Measurements from ENCODE around the gene CALML3.

CALML3 gene

GRCh38 chr10:5493691-5494090 is 31.1 kb upstream of the CALML3 start:
- H3K27ac ChIP-seq: peak overlapping the region; percentile 63
- no peak for TF ChIP-seq CTCF (conservative IDR thresholded peaks at IDR 0.05)
- TF ChIP-seq ZFX (IDR thresholded peaks at IDR 0.05): 0 out of 2 replicates have a peak, but pooled peaks have one; percentile 23

DNA sequence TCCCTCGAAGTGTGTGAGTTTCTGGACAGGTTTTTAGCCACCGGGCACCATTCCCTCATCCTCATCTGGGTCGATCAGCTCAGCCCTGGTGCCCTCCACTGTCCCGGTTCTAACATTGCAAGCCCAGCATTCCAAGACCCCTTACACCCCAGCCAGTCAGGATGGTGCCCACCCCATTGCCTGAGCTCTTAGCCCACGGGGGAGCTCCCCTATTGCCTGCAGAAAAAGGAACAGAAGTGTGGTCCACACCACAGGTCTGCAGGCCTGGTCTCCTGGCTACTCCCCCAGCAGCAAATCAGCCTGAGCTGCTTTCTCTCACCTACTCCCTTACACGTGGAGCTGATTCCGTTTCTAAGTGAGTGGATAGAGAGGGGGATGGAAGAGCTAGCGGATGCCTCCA is 30.1 kb upstream of the CALML3 start:
- TF ChIP-seq ZFX (IDR thresholded peaks at IDR 0.05) (no peak), CTCF (conservative IDR thresholded peaks at IDR 0.05) (no peak)
- H3K27ac ChIP-seq: peak overlapping the region; percentile 63

GRCh38 chr10:5496261-5497250 is 28.2 kb upstream of the CALML3 start:
- no peak overlapping the region; the same call in 1 of the 2 replicates for H3K27ac ChIP-seq
- TF ChIP-seq CTCF (conservative IDR thresholded peaks at IDR 0.05): no peak
- no peak for TF ChIP-seq ZFX (IDR thresholded peaks at IDR 0.05)

- H3K27ac ChIP-seq: no peak overlapping the region; the same call in 1 of the 2 replicates
- no peak for TF ChIP-seq CTCF (conservative IDR thresholded peaks at IDR 0.05)
- TF ChIP-seq ZFX (IDR thresholded peaks at IDR 0.05): no peak
Observed at GRCh38 chr10:5497289-5497688, 27.5 kb upstream of the CALML3 start.

- H3K27ac ChIP-seq: peak overlapping the region; percentile 52; the same call in 1 of the 2 replicates
Observed at GRCh38 chr10:5497948-5498730, 26.6 kb upstream of the CALML3 start.

DNA sequence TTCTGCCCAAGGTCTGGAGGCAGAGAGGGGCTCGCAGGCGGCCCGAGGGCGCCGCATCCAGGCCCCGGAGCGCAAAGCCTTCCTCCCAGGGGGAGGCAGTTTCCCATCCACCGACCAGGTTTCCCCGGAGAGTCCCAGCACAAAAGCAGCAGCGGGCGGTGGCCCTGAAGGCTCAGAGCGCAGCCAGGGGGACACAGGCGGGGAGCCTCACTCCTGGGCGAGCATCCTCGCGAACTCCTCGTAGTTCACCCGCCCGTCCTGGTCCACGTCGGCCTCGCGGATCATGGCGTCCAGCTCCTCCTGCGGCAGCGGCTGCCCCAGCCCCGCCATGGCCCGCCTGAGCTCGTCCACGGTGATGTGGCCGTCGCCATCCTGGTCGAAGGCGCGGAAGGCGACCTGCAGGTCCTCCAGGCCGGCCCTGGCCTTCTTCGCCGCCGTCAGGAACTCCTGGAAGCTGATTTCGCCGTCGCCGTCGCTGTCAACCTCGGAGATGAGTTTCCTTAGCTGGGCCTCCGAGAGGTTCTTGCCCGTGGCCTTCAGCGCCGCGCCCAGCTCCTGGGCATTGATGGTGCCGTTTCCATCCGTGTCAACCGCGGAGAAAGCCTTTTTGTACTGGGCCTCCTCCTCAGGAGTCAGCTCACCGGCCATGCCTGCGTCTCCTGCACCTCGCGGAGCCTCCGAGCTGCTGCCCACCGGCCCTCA is 25.8 kb upstream of the CALML3 start:
- H3K27ac ChIP-seq: peak overlapping the region; percentile 52; the same call in 1 of the 2 replicates
- TF ChIP-seq ZFX (IDR thresholded peaks at IDR 0.05) (no peak), CTCF (conservative IDR thresholded peaks at IDR 0.05) (no peak)

More at GRCh38 chr10:5497948-5498730, 26.6 kb upstream of the CALML3 start:
- TF ChIP-seq CTCF (conservative IDR thresholded peaks at IDR 0.05) (no peak), ZFX (IDR thresholded peaks at IDR 0.05) (no peak)
